MM.1S (cell line): ENCODE measurements around the gene PIK3IP1.

Experiments
- CTCF ChIP-seq: fragments of 300-600 bp; sonication (generic); IDR thresholded peaks from 2 replicates; pipeline ENCODE4 v1.5.1; 2016; ENCODE audit warnings: antibody characterized with exemption, low read length, mixed read lengths
- EZH2 ChIP-seq: fragments of 300-600 bp; sonication (generic); optimal IDR thresholded peaks from 2 replicates; pipeline ENCODE3; 2017; ENCODE audit warnings: low read depth, mild to moderate bottlenecking, antibody characterized with exemption, low read length, mixed read lengths

- TF ChIP-seq EZH2 (no peak), CTCF (no peak)
Measured at GRCh38 chr22:31244943-31245451, 47.3 kb downstream of the PIK3IP1 start.
